Daoy (cell line): ENCODE measurements around the gene GAMT. TPM values are rescaled to one million over a fixed set of nuclear protein-coding genes. Genes with fewer than 3 reads are reported as not detected.

Source experiments
- DNase-seq: peaks from one replicate; pipeline ENCODE4 v3.0.0-alpha.2; 2015; ENCODE audit warnings: low read depth
- total RNA-seq: library from RNA; depleted of rRNA; stranded (reverse); fragments of >200 nt; shearing (Covaris generic); gene quantifications from 2 replicates; pipeline ENCODE4 v1.2.3, GENCODE V29; 2014

GAMT gene
- total RNA-seq, 1 experiment from 2014 or later: 26.3 TPM

DNA sequence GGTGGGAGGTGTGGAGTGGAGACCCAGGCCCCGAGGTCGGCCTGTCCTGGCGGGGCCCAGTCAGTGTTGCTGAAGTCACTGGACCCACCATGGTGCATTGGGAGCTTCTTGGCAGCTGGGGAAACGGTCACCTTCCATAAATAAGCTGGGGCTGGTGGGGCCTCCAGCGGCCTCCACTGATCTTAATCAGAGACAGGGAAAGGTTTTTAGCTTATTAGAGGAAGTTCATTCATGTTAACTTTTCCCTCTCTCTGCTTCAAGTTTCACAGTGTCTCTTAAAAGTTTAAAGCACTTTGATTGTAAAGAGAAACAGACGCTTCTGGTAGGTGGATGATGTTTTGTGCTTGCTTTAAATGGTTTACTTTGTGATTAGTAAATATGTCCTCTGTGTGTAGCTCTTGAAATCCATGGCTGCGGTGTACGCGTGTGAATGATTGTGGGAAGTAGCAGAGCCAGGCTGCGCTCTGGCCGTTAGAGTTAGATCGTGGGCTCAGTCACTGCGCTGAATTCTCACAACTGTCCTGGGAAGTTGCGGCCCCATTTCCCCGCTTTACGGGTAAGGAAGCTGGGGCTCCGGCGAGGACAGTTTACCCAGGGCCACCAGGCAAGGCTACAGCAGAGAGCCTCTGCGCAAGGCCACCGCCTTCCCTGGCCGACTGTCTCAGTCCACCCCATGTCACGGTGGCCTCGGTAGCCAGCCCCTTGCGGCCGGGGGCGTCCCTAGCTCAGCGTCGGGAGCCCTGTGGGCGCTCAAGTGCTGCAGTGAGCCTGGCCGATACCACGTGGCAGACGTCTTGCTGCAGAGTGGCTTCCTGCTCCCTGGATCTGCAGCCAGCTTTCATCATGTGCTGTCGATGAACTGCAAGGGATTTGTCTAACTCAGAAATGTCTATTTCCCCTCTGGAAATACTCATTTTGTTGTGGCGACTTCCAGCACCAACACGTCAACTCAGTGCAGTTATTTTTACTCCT lies 34.2 kb downstream of the GAMT start:
- DNase-seq: no peak

DNA sequence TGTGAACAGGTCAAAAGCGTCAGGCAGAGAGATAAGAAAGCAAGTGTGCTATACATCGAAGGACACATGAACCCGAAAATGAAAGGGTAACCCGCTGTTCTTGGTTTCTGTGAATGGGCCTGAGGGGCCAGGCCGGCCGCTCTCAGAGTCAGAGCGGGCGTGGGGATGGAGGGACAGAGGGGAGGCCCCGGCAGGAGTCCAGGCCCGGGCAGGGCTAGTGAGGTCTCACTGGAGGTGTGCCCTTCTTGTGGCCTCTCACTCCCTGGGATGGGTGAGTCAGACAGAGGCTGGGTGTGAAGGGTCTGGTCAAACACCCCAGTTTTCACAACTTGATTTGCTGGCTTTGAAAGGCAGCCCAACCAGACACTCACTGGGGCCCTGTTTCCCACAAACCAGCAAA lies 35.0 kb downstream of the GAMT start:
- DNase-seq: no peak

DNA sequence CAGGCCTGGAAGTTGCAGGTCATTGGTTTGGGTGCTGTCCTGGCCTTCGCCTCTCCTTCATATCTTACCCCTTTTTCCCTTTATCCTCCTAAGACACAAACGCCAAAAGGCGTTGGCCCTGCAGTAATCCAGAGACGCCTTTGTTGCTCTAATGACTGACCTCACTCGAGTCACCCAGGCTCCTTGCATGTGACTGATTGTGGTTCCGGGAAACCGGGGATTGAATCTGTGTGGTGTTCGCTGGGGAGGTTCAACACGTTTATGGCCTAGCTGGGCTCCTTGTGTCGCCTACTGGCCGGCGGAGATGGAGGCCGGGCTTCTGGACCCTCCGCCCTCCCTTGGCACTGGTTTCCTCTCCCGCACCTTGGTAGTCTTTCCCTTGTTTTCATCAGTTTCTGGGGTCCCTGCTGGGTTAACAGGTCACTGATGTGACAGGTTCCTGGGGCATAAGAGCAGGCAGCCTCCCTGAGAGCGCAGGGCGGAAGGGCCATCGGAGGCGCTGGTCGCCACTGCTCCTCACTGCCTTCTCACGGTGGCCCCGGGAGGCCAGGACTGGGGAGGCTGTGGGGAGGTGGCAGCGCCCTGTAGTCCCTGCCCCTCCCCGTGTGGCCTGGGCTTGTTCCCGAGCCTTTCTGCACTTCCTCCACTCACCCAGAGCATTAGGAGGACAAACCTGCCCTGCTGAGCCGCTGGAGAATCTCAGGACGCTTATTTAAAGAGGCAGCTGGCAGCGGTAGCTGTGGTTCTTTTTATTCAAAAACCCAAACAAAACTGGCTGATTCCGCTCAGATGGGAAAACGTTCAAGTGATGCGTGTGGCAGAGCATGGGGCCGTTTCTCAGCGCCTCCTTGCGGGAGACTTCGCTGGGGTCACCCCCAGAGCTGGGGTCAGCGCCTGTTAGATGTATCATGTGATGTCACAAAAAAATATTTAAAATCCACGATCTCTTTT lies 35.7 kb downstream of the GAMT start:
- DNase-seq: no peak

DNA sequence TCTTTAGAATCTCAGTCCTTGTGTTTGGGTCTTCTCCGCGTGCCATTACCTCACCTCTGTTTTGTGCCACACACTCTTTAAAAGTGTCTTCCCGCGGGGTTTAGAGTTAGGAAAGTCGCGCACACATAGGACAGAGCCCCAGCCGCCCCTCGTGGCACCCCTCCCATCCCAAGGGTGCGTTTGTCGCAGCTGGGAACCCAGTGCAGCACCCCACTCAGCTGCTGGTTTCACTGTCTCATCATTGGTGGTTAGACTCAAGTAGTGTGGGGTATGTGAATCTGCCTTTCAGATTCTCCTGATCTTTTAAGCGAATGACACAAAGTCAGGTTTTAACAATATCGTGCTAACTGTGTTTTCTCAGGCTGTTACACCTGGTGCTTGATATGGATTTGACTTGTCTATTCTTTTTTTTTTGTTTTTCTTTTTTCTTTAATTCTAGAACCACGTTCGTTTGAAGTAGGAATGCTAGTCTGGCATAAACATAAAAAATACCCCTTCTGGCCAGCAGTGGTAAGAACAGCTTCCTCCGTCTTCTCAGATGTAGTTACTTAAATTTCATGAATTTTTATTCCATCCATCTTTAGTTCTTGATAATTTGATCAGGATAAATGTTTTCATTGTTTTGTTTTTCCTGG lies 37.2 kb downstream of the GAMT start:
- no peak for DNase-seq

DNA sequence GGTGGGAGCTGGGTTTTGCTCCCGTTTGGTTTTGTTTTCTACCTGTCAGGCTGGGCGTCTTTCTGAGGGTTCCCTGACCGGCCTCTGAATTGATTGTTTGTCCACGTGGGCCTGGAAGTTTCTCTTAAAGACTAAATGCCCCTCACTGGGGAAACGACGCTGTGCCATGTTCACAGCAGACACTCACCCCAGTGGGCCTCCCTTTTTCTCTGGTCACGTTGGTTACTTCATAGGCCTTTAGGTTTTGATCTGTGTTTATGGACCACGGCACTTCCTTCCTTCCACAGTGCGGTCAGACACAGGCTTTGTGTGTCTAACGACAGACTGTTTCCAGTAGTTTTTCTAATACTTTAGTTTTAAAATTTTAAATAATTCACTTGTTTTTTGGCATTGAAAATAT lies 37.7 kb downstream of the GAMT start:
- no peak for DNase-seq

DNA sequence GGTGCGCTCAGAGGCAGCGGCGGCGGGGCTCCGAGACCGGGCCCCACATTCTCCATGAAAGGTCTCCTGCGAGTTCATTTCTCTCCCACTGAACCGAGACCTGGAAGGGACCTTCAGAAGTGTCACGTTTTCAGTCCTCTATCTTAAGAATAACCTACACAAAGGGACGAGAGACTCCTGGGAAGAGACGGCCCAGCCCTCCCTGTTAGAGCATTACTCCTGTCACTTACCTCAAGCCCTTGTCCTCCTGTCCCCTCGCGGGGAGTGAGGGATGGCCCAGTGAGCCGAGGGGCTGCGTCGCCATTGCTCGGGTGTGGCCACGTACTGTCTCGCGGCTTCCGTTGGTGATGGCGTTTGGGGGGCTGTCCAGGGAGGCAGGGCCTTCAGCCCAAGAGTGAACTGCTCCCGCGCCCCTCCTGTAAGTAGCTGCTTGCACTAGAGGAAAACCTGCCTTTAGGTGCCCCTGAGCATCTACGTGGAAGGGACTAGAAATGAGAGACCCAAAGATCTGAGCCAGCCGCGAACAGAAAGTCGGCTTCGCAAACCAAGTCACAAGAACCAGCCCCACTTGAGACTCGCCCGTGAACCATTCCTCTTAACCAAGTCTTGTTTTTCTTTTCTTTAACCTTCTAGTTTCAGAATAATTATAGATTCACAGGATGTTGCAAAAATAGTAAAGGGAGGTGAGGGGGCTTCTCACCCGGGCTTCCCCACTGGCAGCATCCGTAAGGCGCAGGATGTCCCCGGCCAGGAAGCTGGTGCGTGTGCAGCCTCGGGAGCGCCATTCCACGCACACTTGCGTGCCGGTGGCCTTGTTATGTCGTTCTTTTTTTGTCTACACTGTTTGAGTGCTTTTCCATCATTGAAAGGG lies 38.7 kb downstream of the GAMT start:
- no peak for DNase-seq

DNA sequence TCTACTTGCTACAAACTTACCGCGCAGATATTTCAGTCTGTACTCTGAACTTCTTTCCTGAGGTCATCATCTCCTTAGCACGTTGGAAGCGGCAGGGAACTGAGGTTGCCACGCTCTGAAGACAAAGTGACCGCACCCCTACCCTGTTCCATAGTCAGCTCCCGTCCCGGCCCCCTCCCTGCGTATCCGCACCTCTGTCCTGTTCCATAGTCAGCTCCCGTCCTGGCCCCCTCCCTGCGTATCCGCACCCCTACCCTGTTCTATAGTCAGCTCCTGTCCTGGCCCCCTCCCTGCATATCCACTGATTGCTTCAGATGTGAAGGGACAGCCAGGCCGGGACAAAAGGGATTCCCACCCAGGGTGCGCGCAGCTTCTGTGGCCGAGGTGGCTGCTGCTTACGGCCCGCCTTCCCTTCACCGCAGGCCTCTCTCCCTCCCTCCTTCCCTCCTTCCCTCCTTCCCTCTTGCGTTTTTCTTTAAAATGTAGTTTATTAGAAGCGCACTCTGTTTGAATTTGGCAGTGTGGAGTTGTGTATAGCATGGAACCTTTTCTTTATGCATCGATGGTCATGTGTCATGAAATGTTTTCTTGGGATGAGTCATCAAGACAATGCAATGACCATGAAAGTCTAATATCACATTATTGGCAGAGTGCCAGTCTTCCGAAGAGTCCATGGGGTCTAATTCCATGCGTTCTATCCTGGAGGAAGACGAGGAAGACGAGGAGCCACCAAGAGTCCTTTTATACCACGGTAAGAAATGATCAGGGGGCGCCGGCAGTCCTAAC lies 39.5 kb downstream of the GAMT start:
- DNase-seq: peak; percentile 84

DNA sequence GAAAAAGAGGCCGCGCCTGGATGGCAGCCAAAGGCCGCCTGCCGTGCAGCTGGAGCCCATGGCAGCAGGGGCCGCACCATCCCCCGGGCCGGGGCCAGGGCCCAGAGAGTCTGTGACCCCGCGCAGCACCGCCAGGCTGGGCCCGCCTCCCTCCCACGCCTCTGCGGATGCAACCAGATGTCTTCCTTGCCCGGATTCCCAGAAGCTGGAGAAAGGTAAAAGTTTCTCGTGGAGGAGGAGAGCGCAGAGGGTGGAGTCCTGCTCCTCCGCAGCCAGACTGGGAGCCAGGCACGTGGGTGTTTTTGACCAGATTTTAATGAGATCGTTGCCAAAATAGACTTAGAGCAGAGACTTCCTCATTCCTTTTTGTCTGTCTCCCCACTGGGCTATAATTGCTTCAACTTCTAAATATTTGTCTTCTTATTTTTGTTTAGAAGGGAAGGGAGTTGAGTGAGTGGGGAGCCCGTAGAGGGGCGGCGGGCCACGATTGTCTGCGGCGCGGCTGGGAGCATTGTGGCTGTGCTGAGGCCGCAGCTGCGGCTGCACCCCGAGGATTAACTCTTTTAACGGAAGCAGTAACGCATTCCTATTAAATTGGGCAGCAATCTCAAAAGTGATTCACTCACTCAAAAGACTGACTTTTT lies 40.4 kb downstream of the GAMT start:
- DNase-seq: peak; percentile 80

DNA sequence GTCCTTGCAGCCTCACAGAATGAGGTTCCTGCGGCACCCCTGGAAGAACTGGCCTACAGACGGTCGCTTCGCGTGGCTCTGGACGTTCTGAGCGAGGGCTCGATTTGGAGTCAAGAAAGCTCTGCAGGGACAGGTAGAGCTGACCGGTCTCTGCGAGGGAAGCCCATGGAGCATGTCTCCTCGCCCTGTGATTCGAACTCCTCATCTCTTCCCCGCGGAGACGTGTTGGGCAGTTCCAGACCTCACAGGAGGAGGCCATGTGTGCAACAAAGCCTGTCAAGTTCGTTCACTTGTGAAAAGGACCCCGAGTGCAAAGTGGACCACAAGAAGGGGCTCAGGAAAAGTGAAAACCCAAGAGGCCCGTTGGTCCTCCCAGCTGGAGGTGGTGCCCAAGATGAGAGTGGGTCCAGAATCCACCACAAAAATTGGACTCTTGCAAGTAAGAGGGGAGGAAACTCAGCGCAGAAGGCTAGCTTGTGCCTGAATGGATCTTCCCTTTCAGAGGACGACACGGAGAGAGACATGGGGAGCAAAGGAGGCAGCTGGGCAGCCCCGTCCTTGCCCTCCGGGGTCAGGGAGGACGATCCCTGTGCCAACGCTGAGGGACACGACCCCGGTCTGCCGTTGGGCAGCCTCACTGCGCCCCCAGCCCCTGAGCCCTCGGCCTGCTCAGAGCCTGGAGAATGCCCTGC lies 41.1 kb downstream of the GAMT start:
- DNase-seq: no peak

DNA sequence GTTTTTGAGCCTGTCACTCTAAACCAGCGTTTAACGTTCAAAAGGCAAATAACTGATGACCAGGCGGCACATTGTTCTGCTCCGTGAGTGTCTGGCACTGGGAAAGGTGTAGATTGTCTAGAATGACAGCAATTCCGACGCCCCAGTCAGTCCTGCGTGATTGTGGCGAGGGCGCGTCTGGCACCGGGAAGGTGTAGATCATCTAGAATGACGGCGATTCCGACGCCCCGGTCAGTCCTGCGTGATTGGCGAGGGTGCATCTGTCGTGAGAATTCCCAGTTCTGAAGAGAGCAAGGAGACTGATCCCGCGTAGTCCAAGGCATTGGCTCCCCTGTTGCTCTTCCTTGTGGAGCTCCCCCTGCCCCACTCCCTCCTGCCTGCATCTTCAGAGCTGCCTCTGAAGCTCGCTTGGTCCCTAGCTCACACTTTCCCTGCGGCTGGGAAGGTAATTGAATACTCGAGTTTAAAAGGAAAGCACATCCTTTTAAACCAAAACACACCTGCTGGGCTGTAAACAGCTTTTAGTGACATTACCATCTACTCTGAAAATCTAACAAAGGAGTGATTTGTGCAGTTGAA lies 43.7 kb downstream of the GAMT start:
- no peak for DNase-seq

DNA sequence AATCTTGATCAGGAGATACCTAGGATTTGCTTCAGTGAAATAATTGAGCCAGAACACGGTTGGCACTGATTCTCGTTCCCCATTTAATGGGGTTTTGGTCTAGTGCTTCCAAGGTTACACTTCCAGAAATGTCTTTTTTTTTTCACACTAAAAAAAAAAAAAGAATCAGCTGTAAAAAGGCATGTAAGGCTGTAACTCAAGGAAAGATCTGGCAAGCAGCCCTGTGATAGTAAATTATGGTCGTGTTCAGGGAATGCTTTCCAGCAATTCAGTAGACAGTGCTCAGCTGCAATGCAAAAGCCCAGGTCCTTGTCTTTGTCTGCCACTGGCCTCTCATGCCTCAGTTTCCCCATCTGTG lies 44.9 kb downstream of the GAMT start:
- DNase-seq: no peak

DNA sequence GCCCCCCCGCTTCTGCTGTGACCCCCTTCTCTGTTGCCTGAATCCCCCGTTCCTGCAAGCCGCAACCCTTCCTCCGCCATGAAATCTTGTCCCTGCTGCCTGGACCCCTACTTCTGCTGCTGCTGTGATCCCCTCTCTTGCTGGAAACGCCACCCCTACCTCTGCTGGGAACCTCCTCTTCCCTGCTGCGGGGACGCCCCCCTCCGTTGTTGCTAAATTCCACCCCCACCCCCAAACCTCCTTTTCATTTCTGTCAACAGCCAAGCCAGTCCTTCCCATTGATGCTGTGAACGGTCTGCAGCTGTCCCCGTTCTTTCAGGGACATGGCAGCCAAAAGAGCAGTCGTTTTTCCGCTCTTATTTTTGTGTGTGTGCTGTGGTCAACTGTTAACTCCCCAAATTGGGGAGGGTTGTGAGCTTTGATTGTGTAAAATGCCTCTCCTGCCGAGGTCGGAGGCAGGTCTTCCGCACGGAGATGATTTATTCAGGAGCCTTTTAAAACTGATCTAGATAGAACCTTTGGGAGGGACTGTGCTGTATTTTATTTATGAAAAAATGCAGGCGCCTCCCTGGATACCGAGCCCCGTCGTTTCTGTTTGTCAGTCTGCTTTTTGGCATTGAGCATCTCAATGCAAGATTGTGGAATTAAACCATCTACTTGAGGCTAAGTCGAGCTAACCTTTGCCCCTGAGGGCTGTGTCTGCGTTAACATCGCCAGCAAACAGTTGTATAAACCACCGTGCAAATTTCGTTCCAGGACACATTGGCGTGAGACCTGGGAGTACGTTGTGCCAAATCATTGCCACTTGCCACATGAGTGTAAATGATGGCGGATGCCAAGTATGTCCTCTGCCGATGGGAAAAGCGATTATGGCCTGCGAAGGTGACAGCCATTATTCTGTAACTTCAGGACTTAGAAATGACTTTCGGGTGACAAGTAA lies 45.5 kb downstream of the GAMT start:
- no peak for DNase-seq

DNA sequence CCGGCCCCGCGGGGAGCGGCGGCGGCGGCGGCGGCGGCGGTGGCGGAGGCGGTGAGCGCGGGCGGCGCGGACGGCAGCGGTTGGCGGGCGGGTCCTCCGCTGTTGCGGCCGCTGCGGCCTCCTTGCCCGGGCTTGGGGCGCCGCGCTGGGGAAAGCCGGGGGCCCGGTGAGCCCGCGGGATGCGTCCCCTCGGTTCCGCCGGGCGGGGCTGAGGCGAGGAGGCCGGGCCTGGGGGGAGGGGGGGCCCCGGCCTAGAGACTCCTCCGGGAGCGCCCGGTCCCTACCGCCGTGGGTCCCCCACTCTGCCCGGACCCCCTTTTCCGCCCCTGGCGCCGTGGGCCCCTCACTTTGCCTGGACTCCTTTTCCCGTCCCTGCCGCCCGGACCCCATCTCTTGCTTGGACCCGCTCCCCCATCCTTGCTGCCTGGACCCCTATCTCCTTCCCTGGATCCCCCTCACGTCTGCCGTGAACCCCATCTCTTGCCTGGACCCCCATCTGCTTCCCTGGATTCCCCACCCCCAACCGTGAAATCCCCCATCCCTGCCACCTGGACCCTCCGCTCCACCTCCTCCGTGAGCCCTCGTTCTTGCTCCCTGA lies 46.3 kb downstream of the GAMT start:
- no peak for DNase-seq

DNA sequence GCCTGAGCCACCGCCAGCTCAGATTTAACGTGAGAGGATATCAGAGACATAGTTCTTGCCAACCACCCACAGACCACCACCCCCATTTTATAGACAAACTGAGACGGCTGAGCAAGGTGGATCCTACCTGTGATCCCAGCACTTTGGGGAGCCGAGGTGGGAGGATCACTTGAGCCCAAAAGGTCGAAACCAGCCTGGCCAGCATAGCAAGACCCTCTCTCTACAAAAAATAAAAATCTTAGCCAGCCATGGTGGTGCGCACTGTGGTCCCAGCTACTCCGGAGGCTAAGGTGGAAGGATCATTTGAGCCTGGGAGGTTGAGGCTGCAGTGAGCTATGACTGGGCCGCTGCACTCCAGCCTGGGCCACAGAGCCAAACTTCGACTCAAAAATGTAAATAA lies 48.2 kb downstream of the GAMT start:
- no peak for DNase-seq

DNA sequence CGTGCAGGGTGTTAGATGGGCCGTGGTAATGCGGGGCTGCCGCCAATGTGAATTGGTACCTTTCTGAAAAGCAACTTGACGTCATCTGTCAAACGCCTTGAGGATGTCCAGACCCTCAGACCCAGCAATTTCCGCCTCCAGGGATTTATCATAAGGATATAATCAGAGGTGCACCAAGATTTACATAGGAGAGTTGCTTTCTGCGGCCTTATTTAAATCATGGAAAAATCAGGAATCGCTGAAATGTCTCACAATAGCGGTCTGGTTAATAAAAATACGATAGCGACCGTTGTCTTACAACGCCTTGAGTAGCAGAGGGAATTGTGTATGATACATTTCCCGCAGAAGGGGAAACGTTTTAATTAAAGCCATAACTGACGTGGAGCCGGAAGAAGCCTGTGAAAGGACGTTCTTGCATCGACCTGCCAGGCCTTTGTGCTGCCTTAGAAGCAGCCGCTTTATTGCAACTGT lies 49.9 kb downstream of the GAMT start:
- no peak for DNase-seq

DNA sequence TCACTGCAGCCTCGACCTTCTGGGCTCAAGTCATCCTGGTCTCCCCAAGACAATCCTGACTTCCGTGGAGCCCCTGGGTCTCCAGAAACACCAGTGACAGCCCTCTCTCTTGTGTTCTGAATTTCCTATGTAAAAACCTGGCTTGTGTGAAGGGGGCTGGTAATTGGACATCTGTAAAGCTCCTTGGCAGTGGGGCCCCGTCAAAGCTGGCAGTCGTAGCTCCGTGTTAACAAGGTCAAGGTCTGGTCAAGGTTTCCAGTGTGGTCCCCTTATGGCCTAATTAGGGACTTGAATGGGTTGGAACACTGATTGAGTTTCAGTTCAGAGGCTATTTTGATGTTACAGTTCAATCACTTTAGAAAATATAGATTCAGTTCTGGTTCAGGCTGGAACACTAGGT lies 50.5 kb downstream of the GAMT start:
- DNase-seq: no peak

DNA sequence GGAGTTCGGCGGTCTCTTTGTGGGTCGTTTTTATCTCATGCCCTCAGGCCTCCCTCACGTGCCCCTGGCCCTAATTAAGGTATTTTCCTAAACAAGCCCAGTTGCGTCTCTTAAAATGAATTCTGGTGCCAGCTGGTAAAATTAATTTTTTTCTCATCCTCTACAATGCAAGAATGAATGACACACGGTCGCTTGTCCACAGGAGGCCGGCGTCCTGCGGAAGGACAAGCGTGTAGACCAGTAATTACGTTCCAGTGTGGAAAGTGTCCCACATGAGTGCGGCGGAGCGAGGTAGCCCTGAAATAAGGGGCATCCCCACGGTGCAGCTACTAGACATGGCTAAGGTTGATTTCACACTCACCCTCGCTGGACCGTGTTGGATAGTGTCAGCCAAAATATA lies 52.1 kb downstream of the GAMT start:
- no peak for DNase-seq
